PFSK-1 (cell line): ENCODE measurements around the gene CACNA2D2.

Experiments
- FOXP2 ChIP-seq: optimal IDR thresholded peaks from 2 replicates; pipeline ENCODE3; 2011; ENCODE audit warnings: borderline replicate concordance, control low read depth, inconsistent platforms; ENCODE audit not compliant: insufficient read depth; ENCODE audit errors: extremely low read length, extremely low read depth
- POLR2AphosphoS5 ChIP-seq: IDR thresholded peaks from 2 replicates; pipeline ENCODE4 v1.6.1; 2012; ENCODE audit warnings: low read depth, mild to moderate bottlenecking, control low read depth, low read length, moderate library complexity
- REST ChIP-seq, 2 experiments: IDR thresholded peaks; 2 replicates each; pipeline versions ENCODE4 v1.6.1 to v1.8.0; 2011 to 2012; ENCODE audit warnings: low read depth in 2 of 2, low read length in 2 of 2, control low read depth in 1 of 2, inconsistent platforms in 1 of 2, mild to moderate bottlenecking in 1 of 2, moderate library complexity in 1 of 2; ENCODE audit not compliant: insufficient read depth in 1 of 2
- SIN3A ChIP-seq: IDR thresholded peaks from 2 replicates; pipeline ENCODE4 v1.6.1; 2012; ENCODE audit warnings: mild to moderate bottlenecking, low read length, moderate library complexity, borderline replicate concordance; ENCODE audit not compliant: insufficient read depth
- TAF1 ChIP-seq: IDR thresholded peaks from 2 replicates; pipeline ENCODE4 v1.6.1; 2012; ENCODE audit warnings: low read length, control low read depth, borderline replicate concordance; ENCODE audit not compliant: insufficient read depth

CACNA2D2 gene

GRCh38 chr3:50425911-50426310 is 77.5 kb downstream of the CACNA2D2 start:
- TF ChIP-seq TAF1 (no peak), SIN3A (no peak), REST (IDR thresholded peaks at IDR 0.05; ENCODE audit: insufficient read depth in 1 of 2, low read depth in 2 of 2, low read length in 2 of 2) (no peak), POLR2AphosphoS5 (no peak), FOXP2 (no peak)

GRCh38 chr3:50423543-50423942 is 79.9 kb downstream of the CACNA2D2 start:
- no peak for TF ChIP-seq SIN3A
- TF ChIP-seq POLR2AphosphoS5: no peak
- no peak for TF ChIP-seq REST (IDR thresholded peaks at IDR 0.05; ENCODE audit: insufficient read depth in 1 of 2, low read depth in 2 of 2, low read length in 2 of 2)
- no peak for TF ChIP-seq TAF1
- no peak for TF ChIP-seq FOXP2

GRCh38 chr3:50422153-50422552 is 81.3 kb downstream of the CACNA2D2 start:
- TF ChIP-seq SIN3A (no peak), TAF1 (no peak), POLR2AphosphoS5 (no peak), FOXP2 (no peak), REST (IDR thresholded peaks at IDR 0.05; ENCODE audit: insufficient read depth in 1 of 2, low read depth in 2 of 2, low read length in 2 of 2) (no peak)

GRCh38 chr3:50419595-50420370 is 83.7 kb downstream of the CACNA2D2 start:
- TF ChIP-seq SIN3A (no peak), FOXP2 (no peak), TAF1 (no peak), REST (IDR thresholded peaks at IDR 0.05; ENCODE audit: insufficient read depth in 1 of 2, low read depth in 2 of 2, low read length in 2 of 2) (no peak), POLR2AphosphoS5 (no peak)
